ENCODE results near the gene CDH23. TPM values are rescaled to one million over a fixed set of nuclear protein-coding genes. Genes with fewer than 3 reads are reported as not detected.

The CDH23 gene
- total RNA-seq, 4 donors from 2014 or later = 2.9 to 16.1 (median 5.9) TPM

- H3K36me3 ChIP-seq = no peaks in the 10 kb centered on the region
- DNase-seq = no peak
- no peaks in the 10 kb centered on the region for H3K9me3 ChIP-seq
- TF ChIP-seq POLR2AphosphoS5 (IDR thresholded peaks at IDR 0.05) (no peak), CTCF (IDR thresholded peaks at IDR 0.05) (no peak), POLR2A (IDR thresholded peaks at IDR 0.05) (no peak), EP300 (IDR thresholded peaks at IDR 0.05; ENCODE audit: low read depth) (no peak)
- no peak overlapping the region for H3K27ac ChIP-seq
- intact Hi-C loops (cut with DNase I; ENCODE audit: low total_unique reads) = no loop called here
- in situ Hi-C loops (cut with MboI; ENCODE audit: low pct_ligation_motif_present in 1 of 4, low pct_unique_long_range_greater_than_20kb in 1 of 4, low sequenced_read_pairs in 3 of 4) = no loop called here
- H3K27me3 ChIP-seq = no peaks in the 10 kb centered on the region
- H3K4me1 ChIP-seq = no peaks in the 10 kb centered on the region
- no peak overlapping the region for H3K4me3 ChIP-seq
- WGBS, 2 donors (ENCODE audit: low coverage in 1 of 2) = 89% methylated on average over 8 of the region's 9 CpGs; no CpG with 5 or more reads in 1 of the 2 donors
Measured at GRCh38 chr10:71679425-71679824, 282.7 kb downstream of the CDH23 start.

- no peaks in the 10 kb centered on the region for H3K36me3 ChIP-seq
- in situ Hi-C loops (cut with MboI; ENCODE audit: low pct_ligation_motif_present in 1 of 4, low pct_unique_long_range_greater_than_20kb in 1 of 4, low sequenced_read_pairs in 3 of 4) = no loop called here
- no peaks in the 10 kb centered on the region for H3K4me1 ChIP-seq
- no peak for DNase-seq
- H3K4me3 ChIP-seq = no peak overlapping the region
- TF ChIP-seq EP300 (IDR thresholded peaks at IDR 0.05; ENCODE audit: low read depth) (no peak), POLR2AphosphoS5 (IDR thresholded peaks at IDR 0.05) (no peak), POLR2A (IDR thresholded peaks at IDR 0.05) (no peak)
- intact Hi-C loops (cut with DNase I; ENCODE audit: low total_unique reads) = no loop called here
- no peaks in the 10 kb centered on the region for H3K9me3 ChIP-seq
- 92% methylated on average over 5 of the region's 5 CpGs; no CpG with 5 or more reads in 1 of the 2 donors for WGBS, 2 donors (ENCODE audit: low coverage in 1 of 2)
- H3K27me3 ChIP-seq = no peaks in the 10 kb centered on the region
- H3K27ac ChIP-seq = no peak overlapping the region
Measured at GRCh38 chr10:71681977-71682376, 285.3 kb downstream of the CDH23 start.

- H3K27me3 ChIP-seq = no peaks in the 10 kb centered on the region
- TF ChIP-seq POLR2AphosphoS5 (IDR thresholded peaks at IDR 0.05) (no peak), CTCF (IDR thresholded peaks at IDR 0.05) (no peak), EP300 (IDR thresholded peaks at IDR 0.05; ENCODE audit: low read depth) (no peak), POLR2A (IDR thresholded peaks at IDR 0.05) (no peak)
- in situ Hi-C loops (cut with MboI; ENCODE audit: low pct_ligation_motif_present in 1 of 4, low pct_unique_long_range_greater_than_20kb in 1 of 4, low sequenced_read_pairs in 3 of 4) (no loop called here), intact Hi-C loops (cut with DNase I; ENCODE audit: low total_unique reads) (no loop called here)
- 83% methylated on average over 7 of the region's 7 CpGs; no CpG with 5 or more reads in 1 of the 2 donors for WGBS, 2 donors (ENCODE audit: low coverage in 1 of 2)
- H3K27ac ChIP-seq = no peak overlapping the region
- H3K9me3 ChIP-seq = no peaks in the 10 kb centered on the region
- H3K36me3 ChIP-seq = no peaks in the 10 kb centered on the region
- no peaks in the 10 kb centered on the region for H3K4me1 ChIP-seq
- no peak overlapping the region for H3K4me3 ChIP-seq
- DNase-seq = no peak
Measured at GRCh38 chr10:71683301-71683700, 286.6 kb downstream of the CDH23 start.

GRCh38 chr10:71684356-71685173 is 287.8 kb downstream of the CDH23 start:
- H3K27me3 ChIP-seq = no peaks in the 10 kb centered on the region
- H3K9me3 ChIP-seq = no peaks in the 10 kb centered on the region
- intact Hi-C loops (cut with DNase I; ENCODE audit: low total_unique reads) = no loop called here
- H3K27ac ChIP-seq = no peak overlapping the region
- peak; percentile 34 for DNase-seq
- WGBS, 2 donors (ENCODE audit: low coverage in 1 of 2) = 69 to 82% methylated on average over 3 to 7 of the region's 7 CpGs
- in situ Hi-C loops (cut with MboI; ENCODE audit: low pct_ligation_motif_present in 1 of 4, low pct_unique_long_range_greater_than_20kb in 1 of 4, low sequenced_read_pairs in 3 of 4) = no loop called here
- TF ChIP-seq POLR2A (IDR thresholded peaks at IDR 0.05) = no peak
- TF ChIP-seq CTCF (IDR thresholded peaks at IDR 0.05) = peak in 2 of 5 experiments; percentile 7 to 21
- H3K4me3 ChIP-seq = no peak overlapping the region
- H3K4me1 ChIP-seq = no peaks in the 10 kb centered on the region
- no peaks in the 10 kb centered on the region for H3K36me3 ChIP-seq

Measured in transverse colon (tissue), 4 donors.